HG03196 (cell line): ENCODE measurements around the gene NCAM2.

ENCODE experiments used
- ATAC-seq: cut with Tn5 transposase; IDR thresholded peaks from one replicate; pipeline ENCODE4 v1.9.1; 2021; ENCODE audit not compliant: unreplicated experiment

NCAM2 gene

DNA sequence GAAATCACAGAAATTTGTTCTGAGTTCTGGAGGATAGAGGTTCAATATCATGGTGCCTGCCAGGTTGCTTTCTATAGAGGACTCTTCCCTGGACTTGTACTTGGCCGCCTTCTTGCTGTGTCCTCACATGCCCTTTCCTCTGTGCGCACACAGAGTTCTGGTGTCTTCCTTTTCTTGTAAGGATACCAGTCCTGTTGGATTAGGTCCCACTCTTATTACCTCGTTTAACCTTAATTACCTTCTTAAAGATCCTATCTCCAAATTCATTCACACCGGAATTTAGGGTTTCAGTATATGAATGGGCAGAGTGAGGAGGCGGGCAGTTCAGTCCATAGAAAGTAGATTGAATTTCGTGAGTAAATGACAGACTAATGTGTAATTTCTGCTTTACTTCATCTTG lies 413.9 kb downstream of the NCAM2 start:
- no peak for ATAC-seq

DNA sequence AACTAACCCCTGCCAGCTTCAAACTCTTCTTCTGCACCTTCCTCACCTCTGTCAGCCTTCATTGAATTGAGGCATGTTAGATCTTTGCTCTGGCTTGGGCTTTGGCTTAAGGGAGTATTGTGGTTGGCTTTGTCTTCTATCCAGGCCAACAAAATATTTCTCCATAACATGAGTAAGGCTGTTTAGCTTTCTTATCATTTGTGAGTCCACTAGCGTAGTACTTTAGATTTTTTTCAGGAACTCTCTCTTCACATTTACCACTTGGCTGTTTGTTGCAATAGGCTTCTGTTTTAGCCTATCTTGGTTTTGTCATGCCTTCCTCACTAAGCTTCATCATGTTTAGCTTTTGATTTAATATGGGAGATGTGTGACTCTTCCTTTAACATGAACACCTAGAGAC lies 417.5 kb downstream of the NCAM2 start:
- ATAC-seq: no peak

DNA sequence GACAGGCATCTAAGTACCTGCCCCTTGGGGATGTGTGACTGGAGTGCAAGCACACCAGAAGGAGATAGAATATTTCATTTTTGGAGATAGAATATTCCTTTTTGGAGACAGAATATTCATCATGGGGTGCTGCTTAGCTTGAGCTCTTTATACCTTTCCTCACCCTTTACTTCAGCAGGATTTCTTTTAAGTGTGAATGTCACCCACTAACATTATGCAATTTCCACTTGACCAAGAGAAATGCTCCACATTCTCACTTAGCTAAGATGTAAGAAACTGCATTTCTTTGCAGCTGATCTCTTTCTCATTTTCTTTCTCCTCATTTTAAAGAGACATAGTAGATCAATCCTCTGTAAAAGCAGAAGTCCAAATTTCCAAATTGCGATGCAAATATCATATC lies 436.7 kb downstream of the NCAM2 start:
- no peak for ATAC-seq

- no peak for ATAC-seq
These were observed 437.9 kb downstream of the NCAM2 start for GRCh38 chr21:21436012-21436534.

- no peak for ATAC-seq
These were observed 441.6 kb downstream of the NCAM2 start for GRCh38 chr21:21439761-21440160.

DNA sequence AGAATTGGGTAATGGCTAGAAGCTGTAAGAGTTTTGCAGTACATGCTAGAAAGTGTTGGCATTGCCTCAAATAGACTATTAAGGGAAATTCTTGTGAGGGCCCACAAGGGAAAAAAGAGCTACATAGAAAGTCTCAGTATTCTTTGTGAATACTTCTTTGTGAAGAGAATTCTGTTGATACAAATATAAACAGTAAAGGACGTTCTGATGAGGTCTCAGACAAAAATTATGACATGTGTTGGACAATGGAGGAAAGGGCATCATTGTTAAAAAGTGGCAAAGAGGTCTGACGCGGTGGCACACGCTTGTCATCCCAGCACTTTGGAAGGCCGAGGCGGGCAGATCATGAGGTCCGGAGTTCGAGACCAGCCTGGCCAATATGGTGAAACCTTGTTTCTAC lies 458.9 kb downstream of the NCAM2 start:
- ATAC-seq: no peak

GRCh38 chr21:21458124-21458631 lies 460.0 kb downstream of the NCAM2 start:
- ATAC-seq: no peak

- ATAC-seq: no peak
These were observed 462.8 kb downstream of the NCAM2 start for GRCh38 chr21:21460979-21461378.

DNA sequence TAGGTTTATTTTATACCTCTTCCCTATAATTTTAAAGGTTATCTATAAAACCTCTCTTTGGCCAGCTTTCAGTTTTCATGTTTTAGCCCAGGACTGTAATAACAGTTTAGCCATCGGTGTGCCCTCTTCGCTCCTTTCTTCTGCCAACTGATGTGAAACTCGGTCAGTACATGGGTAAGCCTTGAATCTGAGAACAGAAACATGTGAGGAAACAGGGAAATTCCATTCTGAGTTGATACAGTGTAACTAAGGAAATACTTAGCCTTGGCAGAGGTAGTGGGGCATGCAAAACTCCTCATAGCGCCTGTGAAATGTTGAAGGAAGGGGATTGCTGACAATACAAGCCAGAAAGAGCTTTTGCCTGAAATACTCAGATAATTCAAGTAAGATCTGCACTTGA lies 465.2 kb downstream of the NCAM2 start:
- no peak for ATAC-seq

DNA sequence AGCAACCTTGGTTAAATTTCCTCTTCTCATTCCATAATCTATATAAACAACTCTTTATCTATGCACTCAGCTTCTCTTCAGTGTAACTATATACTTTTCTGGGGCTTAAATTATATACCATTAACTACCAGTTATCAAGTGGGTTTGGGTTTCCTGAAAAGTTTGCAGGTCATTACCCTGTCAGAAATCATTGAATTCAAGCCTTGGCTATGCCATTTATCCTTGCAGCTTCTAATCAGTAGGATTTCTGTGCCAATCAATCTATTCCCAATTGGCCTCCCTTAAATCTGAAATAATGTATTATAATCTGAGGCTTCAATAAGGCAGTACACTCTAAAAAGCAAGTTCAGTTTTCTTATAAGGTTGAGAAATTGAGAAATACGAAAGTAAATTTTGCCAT lies 466.5 kb downstream of the NCAM2 start:
- ATAC-seq: no peak

DNA sequence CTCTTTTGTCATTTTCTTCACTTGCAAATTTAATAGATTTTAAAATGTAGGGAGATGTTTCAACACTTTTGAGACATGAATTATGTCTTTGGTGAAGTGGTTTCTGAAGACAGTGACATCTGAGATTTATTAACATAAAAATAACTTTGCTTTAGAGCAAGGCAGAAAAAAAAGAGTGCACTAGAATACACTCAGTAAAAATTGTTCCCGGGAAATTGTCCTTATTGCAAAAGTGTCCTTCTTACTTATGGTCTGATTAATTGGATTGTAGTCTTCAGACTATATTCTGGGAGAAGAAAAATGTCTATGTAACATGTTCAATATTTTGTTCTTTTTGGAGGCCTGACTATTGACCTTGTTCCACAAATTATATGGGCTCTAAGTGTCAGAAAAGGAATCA lies 468.5 kb downstream of the NCAM2 start:
- no peak for ATAC-seq

DNA sequence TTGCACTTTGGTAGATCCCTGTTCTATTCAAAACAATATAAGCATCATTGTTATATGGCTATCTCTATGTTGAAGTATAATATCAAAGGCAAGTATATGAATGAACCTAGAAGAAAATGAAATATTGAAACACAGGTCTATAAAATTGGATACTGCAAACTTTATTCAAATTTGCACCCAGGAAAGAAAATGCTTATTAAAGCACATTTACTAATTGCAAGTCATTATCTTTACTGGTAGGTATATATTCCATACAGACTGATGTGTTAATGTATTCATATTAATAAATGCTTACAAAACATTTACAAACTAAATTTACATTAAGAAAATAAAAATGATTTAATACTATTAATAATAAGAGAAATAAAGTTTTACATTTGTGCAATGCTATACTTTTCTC lies 469.8 kb downstream of the NCAM2 start:
- no peak for ATAC-seq

GRCh38 chr21:21481239-21481638 lies 483.0 kb downstream of the NCAM2 start:
- no peak for ATAC-seq

DNA sequence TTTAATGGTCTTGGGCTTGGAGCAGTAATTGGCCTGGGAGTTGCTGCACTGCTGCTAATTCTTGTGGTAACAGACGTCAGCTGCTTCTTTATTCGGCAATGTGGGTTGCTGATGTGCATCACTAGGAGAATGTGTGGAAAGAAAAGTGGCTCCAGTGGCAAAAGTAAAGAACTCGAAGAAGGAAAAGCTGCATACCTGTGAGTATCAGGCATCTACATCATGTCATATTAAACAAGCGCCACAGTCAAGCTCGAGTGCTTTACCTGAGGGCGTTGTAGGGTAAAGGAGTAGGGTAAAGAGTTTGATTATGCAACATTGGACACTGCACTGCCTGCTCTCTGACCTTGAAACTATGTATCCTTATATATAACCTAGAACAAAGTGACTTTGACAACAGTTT lies 510.6 kb downstream of the NCAM2 start:
- no peak for ATAC-seq

GRCh38 chr21:21530680-21531079 lies 532.5 kb downstream of the NCAM2 start:
- ATAC-seq: no peak

DNA sequence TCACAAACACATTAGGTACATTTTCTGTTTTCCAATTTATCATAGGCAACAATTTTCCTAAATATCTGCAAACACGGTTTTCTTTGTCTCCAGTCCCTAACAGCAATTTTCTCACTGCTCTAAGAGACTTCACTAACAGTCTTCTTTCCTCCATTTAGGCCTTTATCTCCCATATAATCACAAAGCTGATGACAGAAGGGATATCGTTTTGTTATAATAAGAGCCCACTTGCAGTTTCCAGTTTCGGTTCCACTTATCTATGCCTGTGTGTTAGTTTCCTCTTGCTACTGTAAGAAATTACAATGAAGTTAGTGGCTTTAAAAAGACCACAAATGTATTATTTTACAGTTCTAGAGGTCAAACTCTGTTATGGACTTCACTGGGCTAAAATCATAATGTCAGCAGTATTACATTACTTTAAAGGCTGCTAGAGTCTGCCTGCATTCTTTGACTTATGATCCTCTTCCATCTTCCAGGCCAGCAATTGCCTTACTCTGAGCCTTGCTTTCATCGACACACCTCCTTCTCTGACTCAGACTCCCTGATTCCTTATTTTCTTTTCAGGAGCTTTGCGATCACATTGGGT lies 549.3 kb downstream of the NCAM2 start:
- ATAC-seq: no peak

DNA sequence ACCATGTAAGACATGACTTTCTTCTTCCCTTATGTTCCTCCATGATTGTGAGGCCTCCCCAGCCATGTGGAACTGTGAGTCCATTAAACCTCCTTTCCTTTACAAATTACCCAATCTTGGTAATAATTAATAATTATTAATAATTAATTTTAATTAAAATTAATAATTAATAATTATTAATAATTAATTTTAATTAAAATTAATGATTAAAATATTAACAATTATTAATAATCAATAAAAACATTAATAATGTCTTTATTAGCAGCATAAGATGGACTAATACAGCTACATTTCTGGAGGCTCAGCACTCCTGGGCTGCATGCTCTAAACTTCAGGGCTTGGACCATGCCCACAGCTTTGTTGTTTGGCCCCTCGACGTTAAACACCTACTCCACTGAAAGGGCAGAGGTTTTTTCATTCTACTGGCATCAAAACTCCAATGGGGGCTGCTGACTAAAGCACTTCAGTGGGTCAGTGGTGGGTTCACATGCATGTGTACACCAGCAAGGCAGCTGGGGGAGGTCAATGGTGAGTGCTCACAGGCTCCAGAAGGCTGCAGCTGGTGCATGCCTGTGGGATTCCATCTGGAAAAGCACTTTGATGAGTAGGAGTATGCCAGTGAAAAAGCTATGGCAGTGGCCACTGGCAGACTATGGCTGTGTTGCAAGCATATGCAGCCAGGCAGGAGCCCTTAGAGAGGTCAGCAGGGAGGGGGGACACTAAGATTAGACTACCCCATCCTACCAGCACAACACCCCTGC lies 561.3 kb downstream of the NCAM2 start:
- no peak for ATAC-seq
